ENCODE results near the gene GPR45. TPM values are rescaled to one million over a fixed set of nuclear protein-coding genes. Genes with fewer than 3 reads are reported as not detected.

The GPR45 gene
- total RNA-seq, 2 experiments from 2014 or later = not detected

GRCh38 chr2:105256431-105257047 is 15.0 kb downstream of the GPR45 start:
- H3K27ac Mint-ChIP-seq = no peak overlapping the region
- no peaks in the 10 kb centered on the region for H3K4me1 Mint-ChIP-seq (ENCODE audit: low read depth)
- no peaks in the 10 kb centered on the region for H3K9me3 Mint-ChIP-seq
- no peak overlapping the region for H3K4me3 Mint-ChIP-seq
- intact Hi-C loops (cut with micrococcal nuclease) = no loop called here
- no peaks in the 10 kb centered on the region for H3K27me3 Mint-ChIP-seq (ENCODE audit: low read depth)
- no peaks in the 10 kb centered on the region for H3K36me3 Mint-ChIP-seq (ENCODE audit: low read depth)
- CTCF ChIA-PET = no interaction called here
- no peak for DNase-seq

GRCh38 chr2:105257981-105258380 is 16.4 kb downstream of the GPR45 start:
- intact Hi-C loops (cut with micrococcal nuclease) = no loop called here
- Mint-ChIP-seq H3K36me3 (ENCODE audit: low read depth) (peaks cover 4% of the 10 kb centered on the region), H3K4me3 (no peak overlapping the region), H3K9me3 (no peaks in the 10 kb centered on the region), H3K27me3 (ENCODE audit: low read depth) (no peaks in the 10 kb centered on the region), H3K4me1 (ENCODE audit: low read depth) (no peaks in the 10 kb centered on the region), H3K27ac (no peak overlapping the region)
- CTCF ChIA-PET = interaction anchor here (0.8 kb wide), 1 partner anchor 20 kb away, joined by 5 read pairs; no protein-coding TSS in a partner anchor
- DNase-seq = no peak

GRCh38 chr2:105258835-105259350 is 17.4 kb downstream of the GPR45 start:
- H3K4me3 Mint-ChIP-seq = no peak overlapping the region
- H3K27me3 Mint-ChIP-seq (ENCODE audit: low read depth) = no peaks in the 10 kb centered on the region
- no peak overlapping the region for H3K27ac Mint-ChIP-seq
- H3K36me3 Mint-ChIP-seq (ENCODE audit: low read depth) = peaks cover 7% of the 10 kb centered on the region
- H3K9me3 Mint-ChIP-seq = no peaks in the 10 kb centered on the region
- no peak for DNase-seq
- CTCF ChIA-PET = no interaction called here
- no peaks in the 10 kb centered on the region for H3K4me1 Mint-ChIP-seq (ENCODE audit: low read depth)
- intact Hi-C loops (cut with micrococcal nuclease) = no loop called here

GRCh38 chr2:105261061-105261460 is 19.5 kb downstream of the GPR45 start:
- intact Hi-C loops (cut with micrococcal nuclease) = no loop called here
- no peak for DNase-seq
- CTCF ChIA-PET = no interaction called here
- H3K27ac Mint-ChIP-seq = no peak overlapping the region
- H3K4me3 Mint-ChIP-seq = no peak overlapping the region
- H3K4me1 Mint-ChIP-seq (ENCODE audit: low read depth) = no peaks in the 10 kb centered on the region
- no peaks in the 10 kb centered on the region for H3K27me3 Mint-ChIP-seq (ENCODE audit: low read depth)
- H3K36me3 Mint-ChIP-seq (ENCODE audit: low read depth) = peaks cover 12% of the 10 kb centered on the region
- no peaks in the 10 kb centered on the region for H3K9me3 Mint-ChIP-seq

GRCh38 chr2:105262651-105263091 is 21.1 kb downstream of the GPR45 start:
- no peak for DNase-seq
- Mint-ChIP-seq H3K36me3 (ENCODE audit: low read depth) (peaks cover 19% of the 10 kb centered on the region), H3K9me3 (no peaks in the 10 kb centered on the region), H3K27me3 (ENCODE audit: low read depth) (no peaks in the 10 kb centered on the region), H3K27ac (no peak overlapping the region), H3K4me1 (ENCODE audit: low read depth) (no peaks in the 10 kb centered on the region), H3K4me3 (no peak overlapping the region)
- intact Hi-C loops (cut with micrococcal nuclease) = no loop called here
- CTCF ChIA-PET = no interaction called here

GRCh38 chr2:105269426-105269825 is 27.9 kb downstream of the GPR45 start:
- no peaks in the 10 kb centered on the region for H3K27me3 Mint-ChIP-seq (ENCODE audit: low read depth)
- H3K27ac Mint-ChIP-seq = no peak overlapping the region
- CTCF ChIA-PET = no interaction called here
- no peaks in the 10 kb centered on the region for H3K4me1 Mint-ChIP-seq (ENCODE audit: low read depth)
- peaks cover 46% of the 10 kb centered on the region for H3K36me3 Mint-ChIP-seq (ENCODE audit: low read depth)
- H3K9me3 Mint-ChIP-seq = no peaks in the 10 kb centered on the region
- H3K4me3 Mint-ChIP-seq = no peak overlapping the region
- intact Hi-C loops (cut with micrococcal nuclease) = no loop called here
- no peak for DNase-seq

- no peak overlapping the region for H3K4me3 Mint-ChIP-seq
- no peaks in the 10 kb centered on the region for H3K4me1 Mint-ChIP-seq (ENCODE audit: low read depth)
- no peaks in the 10 kb centered on the region for H3K27me3 Mint-ChIP-seq (ENCODE audit: low read depth)
- CTCF ChIA-PET = no interaction called here
- no peak for DNase-seq
- intact Hi-C loops (cut with micrococcal nuclease) = no loop called here
- no peak overlapping the region for H3K27ac Mint-ChIP-seq
- H3K9me3 Mint-ChIP-seq = no peaks in the 10 kb centered on the region
- H3K36me3 Mint-ChIP-seq (ENCODE audit: low read depth) = peaks cover 37% of the 10 kb centered on the region
Observed at GRCh38 chr2:105271393-105272045, 30.0 kb downstream of the GPR45 start.

- intact Hi-C loops (cut with micrococcal nuclease) = no loop called here
- Mint-ChIP-seq H3K36me3 (ENCODE audit: low read depth) (peaks cover 38% of the 10 kb centered on the region), H3K27ac (no peak overlapping the region), H3K4me3 (no peak overlapping the region), H3K27me3 (ENCODE audit: low read depth) (no peaks in the 10 kb centered on the region), H3K9me3 (no peaks in the 10 kb centered on the region), H3K4me1 (ENCODE audit: low read depth) (no peaks in the 10 kb centered on the region)
- no peak for DNase-seq
- CTCF ChIA-PET = interaction anchor here (1.3 kb wide), 1 partner anchor 34 kb away, joined by 4 read pairs; no protein-coding TSS in a partner anchor
Observed at GRCh38 chr2:105272176-105272575, 30.6 kb downstream of the GPR45 start.

GRCh38 chr2:105274046-105274445 is 32.5 kb downstream of the GPR45 start:
- no peak overlapping the region for H3K27ac Mint-ChIP-seq
- intact Hi-C loops (cut with micrococcal nuclease) = no loop called here
- H3K4me3 Mint-ChIP-seq = no peak overlapping the region
- peaks cover 29% of the 10 kb centered on the region for H3K36me3 Mint-ChIP-seq (ENCODE audit: low read depth)
- DNase-seq = no peak
- no peaks in the 10 kb centered on the region for H3K27me3 Mint-ChIP-seq (ENCODE audit: low read depth)
- no peaks in the 10 kb centered on the region for H3K4me1 Mint-ChIP-seq (ENCODE audit: low read depth)
- H3K9me3 Mint-ChIP-seq = no peaks in the 10 kb centered on the region
- CTCF ChIA-PET = interaction anchor here (0.6 to 1.4 kb wide), 2 partner anchors 14 to 36 kb away, joined by 3 to 4 read pairs; no protein-coding TSS in a partner anchor

GRCh38 chr2:105278654-105279053 is 37.1 kb downstream of the GPR45 start:
- DNase-seq = no peak
- intact Hi-C loops (cut with micrococcal nuclease) = no loop called here
- Mint-ChIP-seq H3K4me3 (no peak overlapping the region), H3K9me3 (no peaks in the 10 kb centered on the region), H3K4me1 (ENCODE audit: low read depth) (no peaks in the 10 kb centered on the region), H3K27me3 (ENCODE audit: low read depth) (no peaks in the 10 kb centered on the region), H3K27ac (no peak overlapping the region), H3K36me3 (ENCODE audit: low read depth) (peaks cover 31% of the 10 kb centered on the region)
- CTCF ChIA-PET = interaction anchor here (1.1 kb wide), 1 partner anchor 9 kb away, joined by 4 read pairs; no protein-coding TSS in a partner anchor

GRCh38 chr2:105279126-105279525 is 37.6 kb downstream of the GPR45 start:
- Mint-ChIP-seq H3K4me3 (no peak overlapping the region), H3K27me3 (ENCODE audit: low read depth) (no peaks in the 10 kb centered on the region), H3K4me1 (ENCODE audit: low read depth) (no peaks in the 10 kb centered on the region), H3K36me3 (ENCODE audit: low read depth) (peaks cover 29% of the 10 kb centered on the region), H3K27ac (no peak overlapping the region), H3K9me3 (no peaks in the 10 kb centered on the region)
- no peak for DNase-seq
- intact Hi-C loops (cut with micrococcal nuclease) = no loop called here
- CTCF ChIA-PET = no interaction called here

- Mint-ChIP-seq H3K4me3 (no peak overlapping the region), H3K36me3 (ENCODE audit: low read depth) (peaks cover 29% of the 10 kb centered on the region), H3K27ac (no peak overlapping the region), H3K27me3 (ENCODE audit: low read depth) (no peaks in the 10 kb centered on the region), H3K4me1 (ENCODE audit: low read depth) (no peaks in the 10 kb centered on the region), H3K9me3 (no peaks in the 10 kb centered on the region)
- CTCF ChIA-PET = no interaction called here
- intact Hi-C loops (cut with micrococcal nuclease) = no loop called here
- DNase-seq = no peak
Observed at GRCh38 chr2:105280281-105280680, 38.7 kb downstream of the GPR45 start.

GRCh38 chr2:105283532-105283931 is 42.0 kb downstream of the GPR45 start:
- peaks cover 26% of the 10 kb centered on the region for H3K36me3 Mint-ChIP-seq (ENCODE audit: low read depth)
- no peaks in the 10 kb centered on the region for H3K9me3 Mint-ChIP-seq
- intact Hi-C loops (cut with micrococcal nuclease) = no loop called here
- H3K4me3 Mint-ChIP-seq = no peak overlapping the region
- no peak for DNase-seq
- H3K27ac Mint-ChIP-seq = no peak overlapping the region
- H3K27me3 Mint-ChIP-seq (ENCODE audit: low read depth) = no peaks in the 10 kb centered on the region
- CTCF ChIA-PET = no interaction called here
- peaks cover 1% of the 10 kb centered on the region for H3K4me1 Mint-ChIP-seq (ENCODE audit: low read depth)

All from activated naive CD4-positive, alpha-beta T cell treated with anti-CD3 and anti-CD28 coated beads for 36 hours (primary cell).